Measurements from ENCODE around the gene MAP4K2.

Gene MAP4K2

DNA sequence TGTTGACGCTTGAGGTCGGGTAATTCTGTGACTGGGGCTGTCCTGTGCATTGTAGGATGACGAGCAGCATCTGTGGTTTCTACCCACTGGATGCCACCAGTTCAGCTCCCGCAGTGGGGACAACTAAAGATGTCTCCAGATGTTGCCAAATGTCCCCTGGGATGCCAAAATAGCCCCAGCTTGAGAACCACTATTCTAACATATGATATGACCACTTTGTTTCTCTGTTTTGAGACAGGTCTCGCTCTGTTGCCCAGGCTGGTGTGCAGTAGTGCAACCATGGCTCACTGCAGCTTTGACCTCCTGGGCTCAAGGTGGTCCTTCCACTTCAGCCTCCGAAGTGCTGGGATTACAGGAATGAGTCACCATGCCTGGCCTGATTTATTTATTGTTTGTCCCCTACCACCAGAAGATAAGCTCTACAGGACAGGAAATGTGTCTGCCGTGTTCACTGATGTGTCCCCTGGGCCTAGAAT lies 11.7 kb upstream of the MAP4K2 start:
- Histone ChIP-seq H3K4me3 (ENCODE audit: low read length) (no peak overlapping the region), H3K9ac (ENCODE audit: low read length) (no peak overlapping the region), H3K4me1 (ENCODE audit: low read length) (0 out of 2 replicates have a peak, but pooled peaks cover under 1% of the 10 kb centered on the region), H4K20me1 (ENCODE audit: insufficient read depth, low read length) (no peaks in the 10 kb centered on the region), H3K9me2 (replicated peaks; ENCODE audit: insufficient read depth, low read length) (no peaks in the 10 kb centered on the region), H3K9me3 (replicated peaks; ENCODE audit: insufficient read depth, low read length) (no peaks in the 10 kb centered on the region), H3K79me2 (ENCODE audit: low read length) (peaks cover under 1% of the 10 kb centered on the region; the same call in 1 of the 2 replicates), H3K36me3 (replicated peaks; ENCODE audit: insufficient read depth, low read length) (no peaks in the 10 kb centered on the region), H3K27ac (ENCODE audit: low read length) (no peak overlapping the region), H3F3A (ENCODE audit: insufficient read depth, low read length) (0 out of 2 replicates have a peak, but pooled peaks cover 3% of the 10 kb centered on the region), H3K27me3 (replicated peaks; ENCODE audit: insufficient read depth, low read length) (no peaks in the 10 kb centered on the region), H3K4me2 (ENCODE audit: low read depth, low read length) (no peak overlapping the region), H2AFZ (ENCODE audit: low read length) (no peak overlapping the region)
- TF ChIP-seq EZH2phosphoT487 (IDR thresholded peaks at IDR 0.05; ENCODE audit: low read length) (no peak), EZH2 (optimal IDR thresholded peaks at IDR 0.05; ENCODE audit: low read depth, low read length) (no peak)
- TF ChIP-seq, protein P1, sequence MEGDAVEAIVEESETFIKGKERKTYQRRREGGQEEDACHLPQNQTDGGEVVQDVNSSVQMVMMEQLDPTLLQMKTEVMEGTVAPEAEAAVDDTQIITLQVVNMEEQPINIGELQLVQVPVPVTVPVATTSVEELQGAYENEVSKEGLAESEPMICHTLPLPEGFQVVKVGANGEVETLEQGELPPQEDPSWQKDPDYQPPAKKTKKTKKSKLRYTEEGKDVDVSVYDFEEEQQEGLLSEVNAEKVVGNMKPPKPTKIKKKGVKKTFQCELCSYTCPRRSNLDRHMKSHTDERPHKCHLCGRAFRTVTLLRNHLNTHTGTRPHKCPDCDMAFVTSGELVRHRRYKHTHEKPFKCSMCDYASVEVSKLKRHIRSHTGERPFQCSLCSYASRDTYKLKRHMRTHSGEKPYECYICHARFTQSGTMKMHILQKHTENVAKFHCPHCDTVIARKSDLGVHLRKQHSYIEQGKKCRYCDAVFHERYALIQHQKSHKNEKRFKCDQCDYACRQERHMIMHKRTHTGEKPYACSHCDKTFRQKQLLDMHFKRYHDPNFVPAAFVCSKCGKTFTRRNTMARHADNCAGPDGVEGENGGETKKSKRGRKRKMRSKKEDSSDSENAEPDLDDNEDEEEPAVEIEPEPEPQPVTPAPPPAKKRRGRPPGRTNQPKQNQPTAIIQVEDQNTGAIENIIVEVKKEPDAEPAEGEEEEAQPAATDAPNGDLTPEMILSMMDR (IDR thresholded peaks at IDR 0.05; ENCODE audit: low read length), result no peak
- DNase-seq, result no peak

DNA sequence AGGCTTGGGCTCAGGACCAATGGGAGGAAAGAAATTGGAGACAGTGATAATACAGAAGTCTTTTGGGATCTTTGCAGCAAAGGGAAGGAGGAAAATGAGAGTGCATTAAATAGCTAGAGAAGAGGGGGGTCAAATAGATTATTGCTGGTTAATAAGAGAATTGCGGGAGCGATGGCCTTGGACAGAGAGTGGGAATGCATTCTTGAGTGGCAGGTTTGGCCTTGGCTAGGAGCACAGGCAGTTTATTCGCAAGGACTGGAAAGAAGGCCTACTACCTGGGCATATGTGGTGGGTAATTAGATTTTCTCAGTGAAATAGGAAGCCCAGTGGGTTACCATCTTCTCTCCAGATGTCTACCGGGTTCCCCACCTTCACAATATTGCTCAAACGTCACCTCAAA lies 10.8 kb upstream of the MAP4K2 start:
- H4K20me1 ChIP-seq (ENCODE audit: insufficient read depth, low read length), result no peaks in the 10 kb centered on the region
- H3K4me3 ChIP-seq (ENCODE audit: low read length), result no peak overlapping the region
- H3K79me2 ChIP-seq (ENCODE audit: low read length), result peaks cover 5% of the 10 kb centered on the region
- H3K27ac ChIP-seq (ENCODE audit: low read length), result no peak overlapping the region
- TF ChIP-seq EZH2 (optimal IDR thresholded peaks at IDR 0.05; ENCODE audit: low read depth, low read length), result no peak
- TF ChIP-seq EZH2phosphoT487 (IDR thresholded peaks at IDR 0.05; ENCODE audit: low read length), result no peak
- TF ChIP-seq, protein P1 (IDR thresholded peaks at IDR 0.05; ENCODE audit: low read length), result no peak
- no peak overlapping the region for H2AFZ ChIP-seq (ENCODE audit: low read length)
- H3K9me3 ChIP-seq (replicated peaks; ENCODE audit: insufficient read depth, low read length), result no peaks in the 10 kb centered on the region
- H3K36me3 ChIP-seq (replicated peaks; ENCODE audit: insufficient read depth, low read length), result no peaks in the 10 kb centered on the region
- no peak for DNase-seq
- 0 out of 2 replicates have a peak, but pooled peaks cover 3% of the 10 kb centered on the region for H3F3A ChIP-seq (ENCODE audit: insufficient read depth, low read length)
- no peak overlapping the region for H3K4me2 ChIP-seq (ENCODE audit: low read depth, low read length)
- H3K9ac ChIP-seq (ENCODE audit: low read length), result no peak overlapping the region
- no peaks in the 10 kb centered on the region for H3K9me2 ChIP-seq (replicated peaks; ENCODE audit: insufficient read depth, low read length)
- H3K4me1 ChIP-seq (ENCODE audit: low read length), result peaks cover 6% of the 10 kb centered on the region
- H3K27me3 ChIP-seq (replicated peaks; ENCODE audit: insufficient read depth, low read length), result no peaks in the 10 kb centered on the region

DNA sequence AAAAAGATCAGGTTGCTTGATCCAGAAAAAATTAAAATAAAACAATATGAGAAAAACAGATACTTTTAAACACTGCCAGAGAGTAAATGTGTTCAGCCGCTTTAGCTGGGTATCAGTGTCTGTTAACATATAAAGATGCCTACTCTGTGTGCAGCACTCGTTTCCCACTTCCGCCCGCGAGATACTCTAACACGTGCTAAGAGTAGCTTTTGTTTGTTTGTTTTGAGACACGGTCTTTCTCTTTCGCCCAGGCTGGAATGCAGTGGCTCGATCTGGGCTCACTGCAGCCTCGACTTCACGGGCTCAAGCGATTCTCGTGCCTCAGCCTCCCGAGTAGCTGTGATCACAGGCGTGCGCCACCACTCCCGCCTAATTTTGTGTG lies 7.9 kb upstream of the MAP4K2 start:
- Histone ChIP-seq H2AFZ (ENCODE audit: low read length) (peak overlapping the region; percentile 96), H3K9me2 (replicated peaks; ENCODE audit: insufficient read depth, low read length) (no peaks in the 10 kb centered on the region), H3F3A (ENCODE audit: insufficient read depth, low read length) (0 out of 2 replicates have a peak, but pooled peaks cover 3% of the 10 kb centered on the region), H3K4me3 (ENCODE audit: low read length) (peak overlapping the region; percentile 74), H3K27ac (ENCODE audit: low read length) (peak overlapping the region; percentile 24; the same call in 1 of the 2 replicates), H3K4me1 (ENCODE audit: low read length) (peaks cover 6% of the 10 kb centered on the region), H3K4me2 (ENCODE audit: low read depth, low read length) (peak overlapping the region; percentile 83), H3K9me3 (replicated peaks; ENCODE audit: insufficient read depth, low read length) (no peaks in the 10 kb centered on the region), H3K79me2 (ENCODE audit: low read length) (peaks cover 5% of the 10 kb centered on the region), H3K27me3 (replicated peaks; ENCODE audit: insufficient read depth, low read length) (no peaks in the 10 kb centered on the region), H3K9ac (ENCODE audit: low read length) (peak overlapping the region; percentile 70; the same call in 1 of the 2 replicates), H4K20me1 (ENCODE audit: insufficient read depth, low read length) (no peaks in the 10 kb centered on the region), H3K36me3 (replicated peaks; ENCODE audit: insufficient read depth, low read length) (no peaks in the 10 kb centered on the region)
- peak; percentile 60 for DNase-seq
- TF ChIP-seq EZH2phosphoT487 (IDR thresholded peaks at IDR 0.05; ENCODE audit: low read length), result no peak
- TF ChIP-seq, protein P1 (IDR thresholded peaks at IDR 0.05; ENCODE audit: low read length), result no peak
- no peak for TF ChIP-seq EZH2 (optimal IDR thresholded peaks at IDR 0.05; ENCODE audit: low read depth, low read length)

Measured in MM.1S (cell line).